ENCODE data around the gene GJC2. TPM values are rescaled to one million over a fixed set of nuclear protein-coding genes. Genes with fewer than 3 reads are reported as not detected.

GJC2 gene
- total RNA-seq, 1 donor from 2014 or later, result 2.1 TPM

GRCh38 chr1:228190778-228191177 is 41.0 kb downstream of the GJC2 start:
- Mint-ChIP-seq H3K36me3 (ENCODE audit: insufficient read depth) (no peaks in the 10 kb centered on the region), H3K4me1 (ENCODE audit: low read depth) (no peaks in the 10 kb centered on the region), H3K27ac (no peak overlapping the region), H3K4me3 (ENCODE audit: low read depth) (no peak overlapping the region), H3K9me3 (ENCODE audit: low read depth) (peaks cover 15% of the 10 kb centered on the region), H3K27me3 (no peaks in the 10 kb centered on the region)
- TF ChIP-seq, protein P1, sequence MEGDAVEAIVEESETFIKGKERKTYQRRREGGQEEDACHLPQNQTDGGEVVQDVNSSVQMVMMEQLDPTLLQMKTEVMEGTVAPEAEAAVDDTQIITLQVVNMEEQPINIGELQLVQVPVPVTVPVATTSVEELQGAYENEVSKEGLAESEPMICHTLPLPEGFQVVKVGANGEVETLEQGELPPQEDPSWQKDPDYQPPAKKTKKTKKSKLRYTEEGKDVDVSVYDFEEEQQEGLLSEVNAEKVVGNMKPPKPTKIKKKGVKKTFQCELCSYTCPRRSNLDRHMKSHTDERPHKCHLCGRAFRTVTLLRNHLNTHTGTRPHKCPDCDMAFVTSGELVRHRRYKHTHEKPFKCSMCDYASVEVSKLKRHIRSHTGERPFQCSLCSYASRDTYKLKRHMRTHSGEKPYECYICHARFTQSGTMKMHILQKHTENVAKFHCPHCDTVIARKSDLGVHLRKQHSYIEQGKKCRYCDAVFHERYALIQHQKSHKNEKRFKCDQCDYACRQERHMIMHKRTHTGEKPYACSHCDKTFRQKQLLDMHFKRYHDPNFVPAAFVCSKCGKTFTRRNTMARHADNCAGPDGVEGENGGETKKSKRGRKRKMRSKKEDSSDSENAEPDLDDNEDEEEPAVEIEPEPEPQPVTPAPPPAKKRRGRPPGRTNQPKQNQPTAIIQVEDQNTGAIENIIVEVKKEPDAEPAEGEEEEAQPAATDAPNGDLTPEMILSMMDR (IDR thresholded peaks at IDR 0.05; ENCODE audit: unreplicated experiment), result no peak
- no peak for DNase-seq (ENCODE audit: low spot score, unreplicated experiment)

- H3K4me1 Mint-ChIP-seq (ENCODE audit: low read depth), result no peaks in the 10 kb centered on the region
- DNase-seq (ENCODE audit: low spot score, unreplicated experiment), result no peak
- no peaks in the 10 kb centered on the region for H3K27me3 Mint-ChIP-seq
- no peak overlapping the region for H3K4me3 Mint-ChIP-seq (ENCODE audit: low read depth)
- TF ChIP-seq, protein P1 (IDR thresholded peaks at IDR 0.05; ENCODE audit: unreplicated experiment), result no peak
- no peak overlapping the region for H3K27ac Mint-ChIP-seq
- H3K36me3 Mint-ChIP-seq (ENCODE audit: insufficient read depth), result peaks cover 9% of the 10 kb centered on the region
- H3K9me3 Mint-ChIP-seq (ENCODE audit: low read depth), result peaks cover 16% of the 10 kb centered on the region
Measured at GRCh38 chr1:228194436-228194835, 44.7 kb downstream of the GJC2 start.

DNA sequence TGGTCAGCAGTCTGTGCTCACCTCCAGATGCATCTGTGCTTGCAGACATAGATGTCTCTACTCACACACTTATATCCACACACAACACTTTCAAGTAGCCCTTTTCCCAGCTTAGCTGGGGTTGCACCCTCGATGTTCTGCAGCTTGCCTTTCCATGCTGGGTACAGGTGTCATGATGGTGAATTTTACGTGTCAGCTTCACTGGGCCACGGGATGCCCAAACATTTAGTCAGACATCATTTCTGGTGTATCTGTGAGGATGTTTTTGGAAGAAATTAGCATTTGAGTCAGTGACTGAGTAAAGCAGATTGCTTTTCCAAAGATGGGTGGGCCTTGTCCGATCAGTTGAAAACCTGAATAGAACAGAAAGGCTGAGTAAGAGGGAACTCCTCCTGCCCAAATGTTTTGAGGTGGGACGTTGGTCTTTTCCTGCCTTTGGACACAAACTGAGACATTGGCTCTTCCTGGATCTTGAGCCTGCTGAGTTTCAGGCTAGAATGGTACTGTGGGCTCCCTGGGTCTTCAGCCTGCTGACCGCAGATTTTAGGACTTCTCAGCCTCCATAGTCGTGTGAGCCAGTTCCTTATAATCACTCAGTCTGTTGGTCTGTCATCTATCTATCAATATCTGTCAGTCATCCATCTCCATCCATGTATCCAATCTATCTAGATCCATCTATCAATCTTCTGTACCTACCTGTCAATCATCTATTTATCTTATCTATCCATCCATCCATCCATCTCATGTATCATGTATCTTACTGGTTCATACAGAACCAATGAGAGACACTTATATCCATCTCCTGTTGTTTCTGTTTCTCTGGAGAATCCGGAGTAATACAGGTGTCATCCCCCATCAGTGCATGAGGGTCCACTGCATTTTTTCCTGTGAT is 45.4 kb downstream of the GJC2 start:
- H3K4me1 Mint-ChIP-seq (ENCODE audit: low read depth), result no peaks in the 10 kb centered on the region
- DNase-seq (ENCODE audit: low spot score, unreplicated experiment), result no peak
- H3K36me3 Mint-ChIP-seq (ENCODE audit: insufficient read depth), result peaks cover 13% of the 10 kb centered on the region
- TF ChIP-seq, protein P1 (IDR thresholded peaks at IDR 0.05; ENCODE audit: unreplicated experiment), result no peak
- no peaks in the 10 kb centered on the region for H3K27me3 Mint-ChIP-seq
- H3K9me3 Mint-ChIP-seq (ENCODE audit: low read depth), result peaks cover 20% of the 10 kb centered on the region
- H3K4me3 Mint-ChIP-seq (ENCODE audit: low read depth), result no peak overlapping the region
- no peak overlapping the region for H3K27ac Mint-ChIP-seq

DNA sequence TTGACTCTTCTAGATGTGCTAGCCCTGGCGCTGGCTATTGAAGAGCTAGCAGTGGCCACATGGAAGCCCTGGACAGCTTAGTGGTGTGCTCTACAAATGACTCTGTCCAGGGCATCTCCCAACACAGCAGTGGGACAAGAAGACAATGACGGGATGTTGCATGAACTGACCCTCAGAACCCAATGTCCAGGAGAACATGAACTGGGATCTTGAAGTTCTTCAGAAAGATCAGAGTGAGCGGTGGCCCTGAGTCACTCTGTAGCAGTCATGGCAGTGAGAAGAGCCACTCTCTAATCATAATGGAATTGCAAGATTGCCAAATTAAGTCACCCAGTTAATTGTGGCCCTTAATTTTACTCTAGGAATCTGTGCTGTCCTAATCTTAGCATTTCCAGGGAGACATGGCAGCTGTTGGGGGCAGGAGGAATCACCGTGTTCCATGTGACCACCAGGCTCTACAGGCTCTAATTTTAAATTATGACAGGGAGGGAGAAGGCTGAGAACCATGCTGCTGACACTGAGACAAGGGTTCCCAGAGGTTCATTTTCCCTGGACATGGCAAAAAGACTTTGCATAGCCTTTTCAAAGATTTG is 47.9 kb downstream of the GJC2 start:
- Mint-ChIP-seq H3K27ac (no peak overlapping the region), H3K27me3 (no peaks in the 10 kb centered on the region), H3K4me3 (ENCODE audit: low read depth) (no peak overlapping the region), H3K9me3 (ENCODE audit: low read depth) (peaks cover 22% of the 10 kb centered on the region), H3K4me1 (ENCODE audit: low read depth) (no peaks in the 10 kb centered on the region), H3K36me3 (ENCODE audit: insufficient read depth) (peaks cover 13% of the 10 kb centered on the region)
- no peak for DNase-seq (ENCODE audit: low spot score, unreplicated experiment)
- TF ChIP-seq, protein P1 (IDR thresholded peaks at IDR 0.05; ENCODE audit: unreplicated experiment), result no peak

GRCh38 chr1:228198977-228199590 is 49.4 kb downstream of the GJC2 start:
- no peak for DNase-seq (ENCODE audit: low spot score, unreplicated experiment)
- Mint-ChIP-seq H3K27me3 (peaks cover 8% of the 10 kb centered on the region), H3K4me3 (ENCODE audit: low read depth) (no peak overlapping the region), H3K4me1 (ENCODE audit: low read depth) (no peaks in the 10 kb centered on the region), H3K27ac (no peak overlapping the region), H3K9me3 (ENCODE audit: low read depth) (peaks cover 22% of the 10 kb centered on the region), H3K36me3 (ENCODE audit: insufficient read depth) (peaks cover 13% of the 10 kb centered on the region)
- TF ChIP-seq, protein P1 (IDR thresholded peaks at IDR 0.05; ENCODE audit: unreplicated experiment), result no peak
